CD4-positive, CD25-positive, alpha-beta regulatory T cell (primary cell): ENCODE results near the gene S100A13. TPM values are rescaled to one million over a fixed set of nuclear protein-coding genes. Genes with fewer than 3 reads are reported as not detected.
A peak's percentile ranks its signal among the peaks of the same experiment; 100 is the strongest.

ENCODE experiments used
- ATAC-seq, 2 donors: fragments of 150-1000 bp; cut with Tn5 transposase; one replicate each; pipeline ENCODE4 v1.10.0; 2021; ENCODE audit warnings: low read depth in 2 of 2, moderate number of reproducible peaks in 2 of 2, moderate library complexity in 1 of 2
- DNase-seq, 3 donors: peaks; one replicate each; pipeline versions ENCODE4 v3.0.0 to v3.0.0-alpha.2; 2012 to 2022; ENCODE audit warnings: mixed read lengths in 1 of 3
- H3K27ac ChIP-seq: one replicate; pipeline ENCODE4 v1.7.0; 2013; ENCODE audit warnings: mild to moderate bottlenecking, low read length; ENCODE audit not compliant: insufficient read depth, poor library complexity, severe bottlenecking
- H3K27me3 ChIP-seq: one replicate; pipeline ENCODE4 v1.7.0; 2013; ENCODE audit warnings: low read length; ENCODE audit not compliant: control insufficient read depth, insufficient read depth
- H3K36me3 ChIP-seq: one replicate; pipeline ENCODE4 v1.7.0; 2013; ENCODE audit warnings: mild to moderate bottlenecking, low read length, moderate library complexity; ENCODE audit not compliant: control insufficient read depth, insufficient read depth
- H3K4me1 ChIP-seq: 2 replicates; pipeline ENCODE4 v1.7.0; 2013; ENCODE audit warnings: mild to moderate bottlenecking, low read length; ENCODE audit not compliant: insufficient read depth, control insufficient read depth, poor library complexity, severe bottlenecking
- H3K4me3 ChIP-seq: one replicate; pipeline ENCODE4 v1.7.0; 2013; ENCODE audit warnings: low read depth, mild to moderate bottlenecking, low read length, moderate library complexity
- H3K9me3 ChIP-seq, 2 experiments: 1 replicate in 1 of 2; 2 replicates in 1 of 2; pipeline ENCODE4 v1.7.0; 2013; ENCODE audit warnings: low read length in 2 of 2, mild to moderate bottlenecking in 1 of 2, moderate library complexity in 1 of 2; ENCODE audit not compliant: control insufficient read depth in 2 of 2
- H3K27ac Mint-ChIP-seq, 3 donors: one replicate each; pipeline ENCODE4 v1.8.0; 2020 to 2022; ENCODE audit warnings: mild to moderate bottlenecking in 3 of 3, mixed read lengths in 3 of 3, moderate library complexity in 2 of 3
- H3K27me3 Mint-ChIP-seq: one replicate; pipeline ENCODE4 v1.8.0; 2022; ENCODE audit warnings: mild to moderate bottlenecking, mixed read lengths
- H3K36me3 Mint-ChIP-seq: one replicate; pipeline ENCODE4 v1.8.0; 2020; ENCODE audit warnings: mixed read lengths
- H3K4me1 Mint-ChIP-seq, 4 donors: one replicate each; pipeline ENCODE4 v1.8.0; 2020 to 2022; ENCODE audit warnings: mixed read lengths in 4 of 4, mild to moderate bottlenecking in 1 of 4
- H3K4me3 Mint-ChIP-seq, 4 donors: one replicate each; pipeline ENCODE4 v1.8.0; 2020 to 2022; ENCODE audit warnings: mild to moderate bottlenecking in 4 of 4, mixed read lengths in 4 of 4, moderate library complexity in 3 of 4
- H3K9me3 Mint-ChIP-seq, 7 donors: one replicate each; pipeline ENCODE4 v1.8.0; 2020 to 2022; ENCODE audit warnings: mixed read lengths in 7 of 7, mild to moderate bottlenecking in 3 of 7, moderate library complexity in 2 of 7
- polyA plus RNA-seq, 4 donors: library from polyadenylated mRNA; unstranded; fragments of 300-500 nt; fragmentation: Illumina TruSeq; gene quantifications; one replicate each; pipeline ENCODE4 v1.2.3, GENCODE V29; 2021
- total RNA-seq: library from RNA; stranded (reverse); gene quantifications from one replicate; pipeline ENCODE4 v1.2.3, GENCODE V29; 2022

The S100A13 gene
- total and polyA plus RNA-seq, 5 donors from 2014 or later: 0.41 to 6.4 (median 1.8) TPM

- H3K27ac ChIP-seq: no peak overlapping the region
- peaks cover 6% of the 10 kb centered on the region for H3K27me3 ChIP-seq
- no peak overlapping the region for H3K4me3 ChIP-seq
- no peaks in the 10 kb centered on the region for H3K9me3 ChIP-seq
- Mint-ChIP-seq H3K27ac (no peak overlapping the region), H3K9me3 (no peaks in the 10 kb centered on the region), H3K4me1 (peaks cover 0 to 27% (median 16%) of the 10 kb centered on the region in 4 donors), H3K36me3 (no peaks in the 10 kb centered on the region), H3K4me3 (no peak overlapping the region), H3K27me3 (peaks cover 25% of the 10 kb centered on the region)
- DNase-seq (peak in 2 of 3 donors; percentile 39 to 70), ATAC-seq (peak; percentile 57 to 79)
- no peaks in the 10 kb centered on the region for H3K36me3 ChIP-seq
- peaks cover 13% of the 10 kb centered on the region for H3K4me1 ChIP-seq
Observed at GRCh38 chr1:153572569-153573015, 54.7 kb downstream of the S100A13 start.

- H3K9me3 ChIP-seq: no peaks in the 10 kb centered on the region
- ATAC-seq (no peak), DNase-seq (no peak)
- no peak overlapping the region for H3K27ac ChIP-seq
- Mint-ChIP-seq H3K4me1 (peaks cover 0 to 34% (median 21%) of the 10 kb centered on the region in 4 donors), H3K27ac (peak overlapping the region in 1 of 3 donors; percentile 4), H3K4me3 (no peak overlapping the region), H3K9me3 (no peaks in the 10 kb centered on the region), H3K27me3 (peaks cover 18% of the 10 kb centered on the region), H3K36me3 (no peaks in the 10 kb centered on the region)
- no peak overlapping the region for H3K4me3 ChIP-seq
- peaks cover 21% of the 10 kb centered on the region for H3K4me1 ChIP-seq
- H3K36me3 ChIP-seq: no peaks in the 10 kb centered on the region
- peaks cover 2% of the 10 kb centered on the region for H3K27me3 ChIP-seq
Observed at GRCh38 chr1:153571706-153572105, 55.6 kb downstream of the S100A13 start.

- no peaks in the 10 kb centered on the region for H3K36me3 Mint-ChIP-seq
- Histone ChIP-seq H3K27me3 (peaks cover under 1% of the 10 kb centered on the region), H3K27ac (no peak overlapping the region), H3K4me1 (peaks cover 30% of the 10 kb centered on the region), H3K4me3 (no peak overlapping the region), H3K36me3 (no peaks in the 10 kb centered on the region), H3K9me3 (no peaks in the 10 kb centered on the region)
- no peaks in the 10 kb centered on the region for H3K9me3 Mint-ChIP-seq
- DNase-seq: no peak
- peaks cover 10% of the 10 kb centered on the region for H3K27me3 Mint-ChIP-seq
- H3K4me1 Mint-ChIP-seq: peaks cover 0 to 42% (median 28%) of the 10 kb centered on the region in 4 donors
- H3K4me3 Mint-ChIP-seq: no peak overlapping the region
- ATAC-seq: no peak
- H3K27ac Mint-ChIP-seq: peak overlapping the region in 1 of 3 donors; percentile 62
Observed at GRCh38 chr1:153570874-153571273, 56.4 kb downstream of the S100A13 start.

GRCh38 chr1:153569465-153569864 is 57.8 kb downstream of the S100A13 start:
- Mint-ChIP-seq H3K27ac (peak overlapping the region in 1 of 3 donors; percentile 36), H3K9me3 (no peaks in the 10 kb centered on the region), H3K36me3 (no peaks in the 10 kb centered on the region), H3K4me1 (peaks cover 0 to 50% (median 31%) of the 10 kb centered on the region in 4 donors), H3K27me3 (peaks cover 10% of the 10 kb centered on the region), H3K4me3 (no peak overlapping the region)
- Histone ChIP-seq H3K27me3 (no peaks in the 10 kb centered on the region), H3K9me3 (no peaks in the 10 kb centered on the region), H3K27ac (no peak overlapping the region), H3K4me1 (peaks cover 36% of the 10 kb centered on the region), H3K4me3 (no peak overlapping the region), H3K36me3 (no peaks in the 10 kb centered on the region)
- ATAC-seq: no peak
- no peak for DNase-seq

Other genes starting within 250 kb of the S100A13 start
- gene S100A8, start 236.4 kb downstream of the S100A13 start, total RNA-seq: not detected
- gene S100A8, start 236.4 kb downstream of the S100A13 start, polyA plus RNA-seq: 10 to 100 TPM in 1 of 4 donors, 1 to 10 TPM in 2, not detected in 1; 2.7 to 32.7 (median 7.8) TPM
- gene S100A7A, start 211.0 kb downstream of the S100A13 start, total RNA-seq: not detected
- not detected for gene S100A7A, start 211.0 kb downstream of the S100A13 start, polyA plus RNA-seq
- not detected for gene S100A7, start 166.9 kb downstream of the S100A13 start, total RNA-seq
- gene S100A7, start 166.9 kb downstream of the S100A13 start, polyA plus RNA-seq: not detected
- gene S100A6, start 91.5 kb downstream of the S100A13 start, total RNA-seq: 304 TPM
- 1,000 to 10,000 TPM in 2 of 4 donors, 100 to 1,000 TPM in 2; 660 to 1,174 (median 946) TPM for gene S100A6, start 91.5 kb downstream of the S100A13 start, polyA plus RNA-seq
- 1.8 TPM for gene S100A5, start 86.6 kb downstream of the S100A13 start, total RNA-seq
- gene S100A5, start 86.6 kb downstream of the S100A13 start, polyA plus RNA-seq: 1 to 10 TPM; 1.2 to 3.0 (median 1.7) TPM
- gene S100A4, start 81.7 kb downstream of the S100A13 start, total RNA-seq: 928 TPM
- 1,000 to 10,000 TPM; 2,534 to 4,309 (median 3,364) TPM for gene S100A4, start 81.7 kb downstream of the S100A13 start, polyA plus RNA-seq
- not detected for gene S100A3, start 78.2 kb downstream of the S100A13 start, total RNA-seq
- gene S100A3, start 78.2 kb downstream of the S100A13 start, polyA plus RNA-seq: not detected
- gene S100A2, start 61.7 kb downstream of the S100A13 start, total RNA-seq: not detected
- not detected for gene S100A2, start 61.7 kb downstream of the S100A13 start, polyA plus RNA-seq
- not detected for gene S100A16, start 14.4 kb downstream of the S100A13 start, total RNA-seq
- not detected for gene S100A16, start 14.4 kb downstream of the S100A13 start, polyA plus RNA-seq
- not detected for gene S100A14, start 11.2 kb downstream of the S100A13 start, total RNA-seq
- gene S100A14, start 11.2 kb downstream of the S100A13 start, polyA plus RNA-seq: not detected
- not detected for gene S100A1, start 929 bp upstream of the S100A13 start, total RNA-seq
- not detected for gene S100A1, start 929 bp upstream of the S100A13 start, polyA plus RNA-seq
- 85.1 TPM for gene CHTOP, start 6.6 kb upstream of the S100A13 start, total RNA-seq
- 10 to 100 TPM; 57.5 to 73.1 (median 65.8) TPM for gene CHTOP, start 6.6 kb upstream of the S100A13 start, polyA plus RNA-seq
- gene SNAPIN, start 31.2 kb upstream of the S100A13 start, total RNA-seq: 21.5 TPM
- 100 to 1,000 TPM in 1 of 4 donors, 10 to 100 TPM in 3; 84.9 to 120 (median 93.7) TPM for gene SNAPIN, start 31.2 kb upstream of the S100A13 start, polyA plus RNA-seq
- gene ILF2, start 43.5 kb upstream of the S100A13 start, total RNA-seq: 127 TPM
- 100 to 1,000 TPM; 133 to 162 (median 150) TPM for gene ILF2, start 43.5 kb upstream of the S100A13 start, polyA plus RNA-seq
- gene NPR1, start 51.2 kb upstream of the S100A13 start, total RNA-seq: not detected
- gene NPR1, start 51.2 kb upstream of the S100A13 start, polyA plus RNA-seq: not detected
- gene INTS3, start 100.5 kb upstream of the S100A13 start, total RNA-seq: 39.5 TPM
- 1 to 10 TPM; 6.9 to 9.4 (median 8.1) TPM for gene INTS3, start 100.5 kb upstream of the S100A13 start, polyA plus RNA-seq
- gene SLC27A3, start 147.9 kb upstream of the S100A13 start, total RNA-seq: 8.3 TPM
- gene SLC27A3, start 147.9 kb upstream of the S100A13 start, polyA plus RNA-seq: 1 to 10 TPM; 5.4 to 8.3 (median 5.9) TPM